ENCODE results near the gene ATXN2L. TPM values are rescaled to one million over a fixed set of nuclear protein-coding genes. Genes with fewer than 3 reads are reported as not detected.

The ATXN2L gene
- total RNA-seq, 2 experiments from 2014 or later, result 109 to 451 TPM

GRCh38 chr16:28845293-28845692, 22.5 kb downstream of the ATXN2L start:
- H3K79me2 ChIP-seq (ENCODE audit: insufficient read depth, low read depth, low read length), result peaks cover 31% of the 10 kb centered on the region
- H3K9me2 ChIP-seq (ENCODE audit: insufficient read depth, low read length), result no peaks in the 10 kb centered on the region
- BruUV-seq (replicated peaks), result no TSS peak
- peaks cover 17% of the 10 kb centered on the region for H3K4me1 ChIP-seq (ENCODE audit: insufficient read depth, low read length, poor library complexity, severe bottlenecking)
- peaks cover 47% of the 10 kb centered on the region for H3K36me3 ChIP-seq (ENCODE audit: insufficient read depth, low read length)
- CTCF ChIA-PET (ENCODE audit: unreplicated experiment), result interaction anchor here (1.3 kb wide), 1 partner anchor 18 kb away, joined by 3 read pairs; no protein-coding TSS in a partner anchor
- no peaks in the 10 kb centered on the region for H3K9me3 ChIP-seq (ENCODE audit: low read length)
- no peak overlapping the region for H2AFZ ChIP-seq (ENCODE audit: low read length)
- TF ChIP-seq EZH2phosphoT487 (IDR thresholded peaks at IDR 0.05; ENCODE audit: borderline replicate concordance, low read depth, low read length) (no peak), CTCF (conservative IDR thresholded peaks at IDR 0.05; ENCODE audit: low read length) (no peak)
- peaks cover 10% of the 10 kb centered on the region for H4K20me1 ChIP-seq (ENCODE audit: insufficient read depth, low read length)
- POLR2A ChIA-PET, result interaction anchor here (0.9 to 1.7 kb wide), 3 partner anchors 17 to 99 kb away, joined by 3 to 4 read pairs (median 4); partner anchors contain the start of gene ATXN2L
- H3K27ac ChIP-seq (ENCODE audit: low read depth, low read length, poor library complexity, severe bottlenecking), result peak overlapping the region; percentile 50
- intact Hi-C loops (cut with micrococcal nuclease; ENCODE audit: unreplicated experiment), result no loop called here
- DNase-seq (ENCODE audit: low spot score), result peak; percentile 65
- H3K4me2 ChIP-seq (ENCODE audit: low read length), result peak overlapping the region; percentile 93
- peak overlapping the region; percentile 95 for H3K4me3 ChIP-seq (ENCODE audit: low read depth, low read length, poor library complexity, severe bottlenecking)

DNA sequence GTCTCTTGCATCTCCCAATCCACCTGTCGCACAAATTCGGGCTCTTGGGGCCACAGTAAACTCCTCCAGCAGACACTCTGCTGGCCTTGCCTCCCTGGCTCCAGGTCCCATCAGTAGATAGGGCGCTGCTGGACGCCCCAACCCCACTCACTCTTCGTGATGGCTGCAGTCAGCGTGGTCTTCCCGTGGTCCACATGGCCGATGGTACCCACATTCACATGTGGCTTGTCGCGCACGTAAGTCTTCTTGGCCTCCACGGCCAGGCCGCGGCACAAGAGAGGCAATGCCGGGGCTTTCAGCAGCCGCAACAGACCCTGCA, 22.9 kb downstream of the ATXN2L start:
- Histone ChIP-seq H2AFZ (ENCODE audit: low read length) (0 out of 2 replicates have a peak overlapping the region, but pooled peaks have one; percentile 19), H3K79me2 (ENCODE audit: insufficient read depth, low read depth, low read length) (peaks cover 31% of the 10 kb centered on the region), H3K4me3 (ENCODE audit: low read depth, low read length, poor library complexity, severe bottlenecking) (peak overlapping the region; percentile 95), H4K20me1 (ENCODE audit: insufficient read depth, low read length) (peaks cover 10% of the 10 kb centered on the region), H3K36me3 (ENCODE audit: insufficient read depth, low read length) (peaks cover 47% of the 10 kb centered on the region), H3K27ac (ENCODE audit: low read depth, low read length, poor library complexity, severe bottlenecking) (peak overlapping the region; percentile 50), H3K4me2 (ENCODE audit: low read length) (peak overlapping the region; percentile 93), H3K4me1 (ENCODE audit: insufficient read depth, low read length, poor library complexity, severe bottlenecking) (peaks cover 17% of the 10 kb centered on the region), H3K9me3 (ENCODE audit: low read length) (no peaks in the 10 kb centered on the region), H3K9me2 (ENCODE audit: insufficient read depth, low read length) (no peaks in the 10 kb centered on the region)
- POLR2A ChIA-PET, result interaction anchor here (1.0 to 2.9 kb wide), 2 partner anchors 17 to 18 kb away, joined by 3 to 17 read pairs; no protein-coding TSS in a partner anchor
- intact Hi-C loops (cut with micrococcal nuclease; ENCODE audit: unreplicated experiment), result no loop called here
- no peak for TF ChIP-seq CTCF (conservative IDR thresholded peaks at IDR 0.05; ENCODE audit: low read length)
- TF ChIP-seq EZH2phosphoT487 (IDR thresholded peaks at IDR 0.05; ENCODE audit: borderline replicate concordance, low read depth, low read length), result no peak
- CTCF ChIA-PET (ENCODE audit: unreplicated experiment), result interaction anchor here (1.3 kb wide), 1 partner anchor 17 kb away, joined by 3 read pairs; no protein-coding TSS in a partner anchor
- peak; percentile 30 for DNase-seq (ENCODE audit: low spot score)
- BruUV-seq (replicated peaks), result no TSS peak
